Left forelimb (tissue), 1 donor: Measurements from ENCODE around the gene FDPS.
"Not testable (repeated sequence)": the region's sequence is repeated elsewhere in the genome, so short reads cannot be mapped to it uniquely, and the experiment has no call there.

Experiments used
- DNase-seq: peaks from one replicate; pipeline ENCODE4 v3.0.0-alpha.2; 2018; ENCODE audit warnings: low spot score

The FDPS gene

DNA sequence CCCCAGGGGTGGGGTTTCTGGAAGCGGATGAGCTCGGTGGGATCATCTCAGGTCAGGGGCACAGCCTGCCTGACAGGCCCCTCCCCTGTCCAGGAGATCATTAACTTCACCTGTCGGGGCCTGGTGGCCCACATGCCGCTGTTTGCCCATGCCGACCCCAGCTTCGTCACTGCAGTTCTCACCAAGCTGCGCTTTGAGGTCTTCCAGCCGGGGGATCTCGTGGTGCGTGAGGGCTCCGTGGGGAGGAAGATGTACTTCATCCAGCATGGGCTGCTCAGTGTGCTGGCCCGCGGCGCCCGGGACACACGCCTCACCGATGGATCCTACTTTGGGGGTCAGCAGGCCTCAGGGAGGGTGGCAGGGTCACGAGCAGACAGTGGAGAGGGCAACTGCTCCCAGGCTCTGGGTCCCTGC, 23.0 kb upstream of the FDPS start:
- DNase-seq = no peak

DNA sequence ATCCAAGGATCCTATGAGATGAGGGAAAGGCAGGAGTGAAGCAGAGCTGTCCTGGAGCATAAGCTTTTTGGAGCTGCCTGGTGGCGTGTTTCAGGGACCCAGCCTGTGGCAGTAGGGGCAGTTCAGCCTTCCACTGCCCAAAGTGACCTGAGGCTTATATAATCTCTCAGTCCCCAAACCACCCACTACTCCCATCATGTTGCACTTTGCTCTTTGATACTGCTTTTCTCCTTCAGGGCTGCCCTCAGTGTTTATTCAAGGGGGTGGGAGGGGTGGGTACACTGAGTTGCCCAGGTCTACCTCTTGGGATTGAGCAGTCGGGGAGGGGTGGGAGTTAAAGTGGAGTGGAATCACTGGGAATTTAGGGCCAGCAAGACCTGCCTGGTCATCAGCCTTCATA, 22.1 kb upstream of the FDPS start:
- DNase-seq = no peak

- no peak for DNase-seq
Observed at GRCh38 chr1:155287987-155288543, 20.6 kb upstream of the FDPS start.

DNA sequence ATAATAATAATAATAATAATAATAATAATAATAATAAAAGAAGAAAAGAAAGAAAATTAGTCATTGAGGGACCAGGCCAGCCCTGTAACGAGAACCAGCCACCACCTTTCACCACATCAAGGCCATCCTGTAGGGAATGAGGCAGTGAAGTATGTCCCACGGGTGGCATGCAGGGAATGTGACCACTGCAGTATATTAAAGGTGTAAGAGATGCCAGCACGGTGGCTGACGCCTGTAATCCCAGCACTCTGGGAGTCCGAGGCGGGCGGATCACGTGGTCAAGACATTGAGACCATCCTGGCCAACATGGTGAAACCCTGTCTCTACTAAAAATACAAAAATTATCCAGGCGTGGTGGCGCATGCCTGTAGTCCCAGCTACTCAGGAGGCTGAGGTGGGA, 17.7 kb upstream of the FDPS start:
- DNase-seq = not testable (repeated sequence)

GRCh38 chr1:155293086-155293749, 15.4 kb upstream of the FDPS start:
- DNase-seq = no peak

- no peak for DNase-seq
Observed at GRCh38 chr1:155294520-155295182, 14.0 kb upstream of the FDPS start.

GRCh38 chr1:155295183-155295941, 13.3 kb upstream of the FDPS start:
- no peak for DNase-seq

DNA sequence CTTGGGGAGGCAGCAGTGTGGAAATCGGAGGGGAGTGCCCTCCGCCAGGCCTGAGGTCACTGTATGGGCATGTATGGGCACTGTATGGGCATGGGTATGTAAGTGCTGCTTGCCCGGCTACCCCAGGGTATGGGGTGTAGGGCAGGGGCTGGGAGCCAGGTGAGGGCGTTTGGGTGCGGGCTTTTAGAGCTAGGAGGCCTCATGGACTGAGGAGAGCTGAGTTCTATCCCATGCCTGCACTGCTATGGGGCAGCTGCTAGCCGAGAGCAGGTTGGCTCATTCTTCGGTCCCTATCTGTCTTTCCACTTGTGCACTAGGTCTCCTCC, 12.8 kb upstream of the FDPS start:
- no peak for DNase-seq

DNA sequence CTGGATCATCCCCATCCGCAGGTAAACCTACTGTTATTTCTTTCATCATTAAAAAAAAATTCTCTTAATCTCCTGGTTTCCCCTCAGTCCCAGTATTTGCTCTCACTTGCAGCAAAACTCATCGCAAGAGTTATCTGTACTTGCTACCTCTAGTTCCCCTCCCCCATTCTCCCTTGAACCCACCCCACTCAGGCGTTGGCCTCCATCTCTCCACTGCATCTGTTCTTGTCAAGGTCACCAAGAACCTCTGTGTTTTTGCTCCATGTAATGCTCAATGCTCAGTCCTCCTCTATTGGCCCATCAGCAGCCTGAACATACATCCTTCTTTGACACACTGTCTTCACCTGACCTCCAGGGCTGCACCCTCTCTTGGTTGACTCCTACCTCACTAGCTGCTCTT, 12.0 kb upstream of the FDPS start:
- DNase-seq = no peak

- DNase-seq = no peak
Observed at GRCh38 chr1:155297384-155297783, 11.3 kb upstream of the FDPS start.

- no peak for DNase-seq
Observed at GRCh38 chr1:155300024-155300423, 8.6 kb upstream of the FDPS start.

DNA sequence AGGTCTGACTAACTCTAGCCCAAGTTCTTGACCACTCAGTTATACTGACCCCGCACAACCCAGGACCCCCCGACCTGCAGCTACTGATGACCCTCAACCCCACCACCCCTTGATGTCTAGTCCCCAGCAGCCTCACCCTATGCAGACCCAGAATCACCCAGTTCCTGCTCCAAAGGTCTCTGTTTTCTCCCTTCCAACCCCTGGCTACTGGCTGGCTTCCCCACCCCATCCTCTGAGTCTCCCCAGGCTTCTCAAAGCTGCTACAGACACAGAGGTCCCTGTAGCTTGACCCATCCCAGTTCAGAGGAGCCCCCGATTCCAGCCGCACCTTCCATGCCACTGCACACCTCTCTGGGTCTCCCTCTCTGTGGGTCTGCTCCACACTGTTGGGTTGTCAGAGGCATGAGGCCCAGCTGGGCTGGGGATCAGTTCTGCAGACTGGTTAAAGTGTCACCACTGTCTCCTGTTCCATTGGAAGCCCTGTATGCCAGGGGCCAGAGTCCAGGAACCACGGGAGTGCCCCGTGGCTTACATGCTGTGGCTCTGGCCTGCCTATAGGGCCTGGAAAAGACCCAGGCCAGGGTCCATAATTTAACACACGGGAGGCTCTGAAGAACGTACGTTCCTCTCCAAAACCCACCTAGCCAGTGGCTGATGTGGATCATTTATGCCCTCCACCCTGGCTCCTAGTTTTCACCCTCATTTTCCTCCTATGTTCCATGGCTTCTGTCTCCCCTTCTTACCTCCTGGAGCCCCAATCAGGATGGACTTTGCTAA, 7.9 kb upstream of the FDPS start:
- DNase-seq = no peak

- DNase-seq = no peak
Observed at GRCh38 chr1:155301342-155301841, 7.3 kb upstream of the FDPS start, which contains the start of gene PKLR. TSS of gene PKLR (minus strand) at chr1:155301438. CDS start at chr1:155301395, 43 bp downstream.

DNA sequence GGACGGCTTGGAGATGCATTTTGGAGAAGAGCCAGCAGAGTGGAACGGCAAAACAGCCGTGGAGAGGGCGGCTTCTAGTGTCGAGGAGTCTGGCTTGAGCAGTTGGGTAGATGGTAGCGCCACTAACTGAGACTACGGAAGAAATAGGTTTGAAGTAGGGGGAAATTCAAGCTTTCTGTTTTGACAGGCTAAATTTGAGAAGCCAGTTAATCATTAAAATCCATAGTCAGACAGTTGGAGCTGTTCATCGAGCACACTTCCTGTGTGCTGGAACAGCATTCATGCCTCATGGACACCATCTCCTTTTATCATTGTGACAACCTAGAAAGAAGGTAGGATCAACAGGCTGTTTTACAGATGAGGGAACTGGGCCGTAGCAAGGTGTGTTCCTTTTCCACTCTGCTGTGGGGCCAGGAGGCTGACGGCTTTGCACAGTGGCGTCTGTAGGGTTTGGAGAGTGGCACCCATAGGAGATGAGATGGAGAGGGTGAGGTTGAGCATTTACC, 4.1 kb upstream of the FDPS start:
- no peak for DNase-seq

- no peak for DNase-seq
Observed at GRCh38 chr1:155305881-155306391, 2.7 kb upstream of the FDPS start.

DNA sequence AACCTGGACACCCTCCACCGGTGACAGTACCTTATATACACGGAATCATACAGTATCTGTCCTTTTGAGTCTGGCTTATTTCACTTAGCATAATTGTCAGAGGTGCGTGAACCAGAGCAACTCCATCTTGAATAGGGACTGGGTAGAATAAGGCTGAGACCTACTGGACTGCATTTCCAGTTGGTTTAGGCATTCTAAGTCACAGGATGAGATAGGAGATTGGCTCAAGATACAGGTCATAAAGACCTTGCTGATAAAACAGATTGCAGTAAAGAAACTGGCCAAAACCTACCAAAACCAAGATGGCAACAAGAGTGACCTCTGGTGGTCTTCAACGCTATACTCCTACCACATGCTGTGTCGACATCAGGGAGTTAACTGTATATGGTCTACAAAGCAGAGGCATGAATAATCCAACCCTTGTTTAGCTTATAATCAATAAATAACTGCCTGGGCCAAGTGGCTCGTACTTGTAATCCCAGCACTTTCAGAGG, 1.4 kb upstream of the FDPS start:
- DNase-seq = no peak

- DNase-seq = no peak
Observed at GRCh38 chr1:155309423-155310021, 856 bp downstream of the FDPS start.

DNA sequence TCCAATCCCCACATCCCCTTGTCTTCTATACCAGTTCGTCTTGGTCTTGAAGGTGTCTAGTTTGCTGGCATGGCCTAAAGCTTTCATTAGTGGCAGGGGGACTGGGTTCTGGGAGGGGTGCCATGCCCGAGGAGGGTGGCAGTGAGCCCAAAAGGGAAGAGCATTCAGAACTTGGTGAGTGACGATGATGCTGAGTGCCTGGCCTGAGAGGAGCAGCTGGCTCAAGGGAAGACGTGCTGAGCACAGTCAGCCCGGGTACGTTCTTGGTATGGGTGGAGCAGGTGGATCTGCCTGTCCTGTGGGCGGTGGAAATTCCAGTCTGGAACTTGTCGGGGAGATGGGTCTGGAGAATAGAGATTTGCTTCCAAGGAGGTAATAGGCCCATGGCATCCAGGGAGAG, 4.6 kb downstream of the FDPS start:
- no peak for DNase-seq

DNA sequence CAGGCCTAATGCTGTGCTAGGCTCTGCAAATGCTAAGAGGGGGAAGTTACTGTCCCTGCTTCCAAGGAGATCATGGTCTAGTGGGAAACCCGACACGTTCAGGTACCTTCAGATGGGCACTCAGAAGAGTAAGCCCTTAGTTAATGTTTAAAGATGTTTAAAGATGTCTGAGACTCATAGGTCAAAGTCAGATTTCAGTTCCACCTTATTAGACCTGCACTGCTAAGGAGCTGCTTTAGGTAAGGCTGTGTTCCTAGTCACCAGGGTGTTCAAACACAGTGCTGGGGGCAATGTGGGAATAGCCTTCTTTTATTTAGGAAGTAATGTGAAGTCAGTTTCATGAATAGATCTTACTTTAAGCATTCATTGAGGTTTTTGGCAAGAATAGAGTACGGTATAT, 8.3 kb downstream of the FDPS start:
- no peak for DNase-seq

DNA sequence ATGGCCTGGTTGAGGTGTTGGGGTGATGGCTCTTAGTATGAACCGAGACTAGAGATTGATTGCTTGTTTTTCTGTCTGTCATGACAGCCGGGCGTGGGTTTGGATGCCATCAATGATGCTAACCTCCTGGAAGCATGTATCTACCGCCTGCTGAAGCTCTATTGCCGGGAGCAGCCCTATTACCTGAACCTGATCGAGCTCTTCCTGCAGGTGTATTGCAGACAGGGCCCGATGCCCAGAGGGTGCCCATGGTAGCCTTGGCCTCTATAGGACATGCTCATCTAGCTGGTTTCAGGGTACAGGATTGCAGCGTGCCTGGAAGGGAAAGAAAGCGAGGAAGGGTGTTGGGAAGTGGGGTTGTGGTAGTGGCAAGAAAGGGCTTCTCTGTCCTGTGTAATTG, 9.4 kb downstream of the FDPS start:
- no peak for DNase-seq

- DNase-seq = peak; percentile 54
Observed at GRCh38 chr1:155319536-155319935, 10.9 kb downstream of the FDPS start.
